ENCODE measurements around the gene NMNAT3.

NMNAT3 gene

DNA sequence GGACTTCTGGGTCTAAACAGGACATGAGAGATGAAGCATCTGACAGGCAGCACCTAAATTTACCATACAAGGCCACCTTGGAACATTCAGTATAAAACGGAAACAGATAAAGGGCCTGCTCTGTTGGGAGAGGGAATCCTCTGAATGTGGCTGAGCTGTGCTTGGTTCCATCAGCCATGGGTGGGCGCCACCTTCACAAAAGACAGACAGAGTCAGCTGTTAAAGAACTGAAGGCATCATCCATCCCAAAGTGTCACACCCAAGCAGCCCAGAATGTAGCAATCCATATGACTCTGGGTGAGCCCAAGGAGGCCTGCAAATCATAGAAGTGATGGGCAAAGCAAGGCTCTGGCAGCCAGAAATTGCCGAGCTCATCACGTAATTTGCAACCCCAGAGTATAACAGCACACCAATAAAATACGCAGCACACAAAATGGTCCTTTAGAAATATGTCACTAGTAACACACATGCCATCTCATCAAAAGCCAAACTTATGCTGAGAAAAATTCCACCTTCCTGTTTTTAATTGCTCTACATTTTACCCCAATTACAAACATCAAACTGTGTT is 113.4 kb downstream of the NMNAT3 start:
- H3K9me2 ChIP-seq (replicated peaks; ENCODE audit: low read depth, low read length) = no peaks in the 10 kb centered on the region
- no peak overlapping the region for H3K9ac ChIP-seq (ENCODE audit: low read depth, low read length, poor library complexity, severe bottlenecking)
- no peak overlapping the region for H3K4me2 ChIP-seq (ENCODE audit: low read depth, low read length, poor library complexity, severe bottlenecking)
- no peak overlapping the region for H2AFZ ChIP-seq (ENCODE audit: low read length)
- H3K79me2 ChIP-seq (ENCODE audit: insufficient read depth, low read length) = no peaks in the 10 kb centered on the region
- no peak overlapping the region for H3K4me3 ChIP-seq (ENCODE audit: low read length, poor library complexity, severe bottlenecking)
- no peaks in the 10 kb centered on the region for H3F3A ChIP-seq (ENCODE audit: low read depth)
- TF ChIP-seq, protein P1, sequence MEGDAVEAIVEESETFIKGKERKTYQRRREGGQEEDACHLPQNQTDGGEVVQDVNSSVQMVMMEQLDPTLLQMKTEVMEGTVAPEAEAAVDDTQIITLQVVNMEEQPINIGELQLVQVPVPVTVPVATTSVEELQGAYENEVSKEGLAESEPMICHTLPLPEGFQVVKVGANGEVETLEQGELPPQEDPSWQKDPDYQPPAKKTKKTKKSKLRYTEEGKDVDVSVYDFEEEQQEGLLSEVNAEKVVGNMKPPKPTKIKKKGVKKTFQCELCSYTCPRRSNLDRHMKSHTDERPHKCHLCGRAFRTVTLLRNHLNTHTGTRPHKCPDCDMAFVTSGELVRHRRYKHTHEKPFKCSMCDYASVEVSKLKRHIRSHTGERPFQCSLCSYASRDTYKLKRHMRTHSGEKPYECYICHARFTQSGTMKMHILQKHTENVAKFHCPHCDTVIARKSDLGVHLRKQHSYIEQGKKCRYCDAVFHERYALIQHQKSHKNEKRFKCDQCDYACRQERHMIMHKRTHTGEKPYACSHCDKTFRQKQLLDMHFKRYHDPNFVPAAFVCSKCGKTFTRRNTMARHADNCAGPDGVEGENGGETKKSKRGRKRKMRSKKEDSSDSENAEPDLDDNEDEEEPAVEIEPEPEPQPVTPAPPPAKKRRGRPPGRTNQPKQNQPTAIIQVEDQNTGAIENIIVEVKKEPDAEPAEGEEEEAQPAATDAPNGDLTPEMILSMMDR (conservative IDR thresholded peaks at IDR 0.05; ENCODE audit: low read length) = peak; percentile 61
- no peak for TF ChIP-seq EZH2phosphoT487 (IDR thresholded peaks at IDR 0.05; ENCODE audit: borderline replicate concordance)
- H3K9me3 ChIP-seq (ENCODE audit: insufficient read depth, low read depth, low read length) = no peaks in the 10 kb centered on the region
- H3K27me3 ChIP-seq (ENCODE audit: insufficient read depth, low read length, poor library complexity, severe bottlenecking) = no peaks in the 10 kb centered on the region
- no peaks in the 10 kb centered on the region for H4K20me1 ChIP-seq (ENCODE audit: insufficient read depth, low read length, poor library complexity, severe bottlenecking)
- no peaks in the 10 kb centered on the region for H3K36me3 ChIP-seq (ENCODE audit: insufficient read depth, low read length)
- no peaks in the 10 kb centered on the region for H3K4me1 ChIP-seq (ENCODE audit: insufficient read depth, low read length, poor library complexity, severe bottlenecking)

DNA sequence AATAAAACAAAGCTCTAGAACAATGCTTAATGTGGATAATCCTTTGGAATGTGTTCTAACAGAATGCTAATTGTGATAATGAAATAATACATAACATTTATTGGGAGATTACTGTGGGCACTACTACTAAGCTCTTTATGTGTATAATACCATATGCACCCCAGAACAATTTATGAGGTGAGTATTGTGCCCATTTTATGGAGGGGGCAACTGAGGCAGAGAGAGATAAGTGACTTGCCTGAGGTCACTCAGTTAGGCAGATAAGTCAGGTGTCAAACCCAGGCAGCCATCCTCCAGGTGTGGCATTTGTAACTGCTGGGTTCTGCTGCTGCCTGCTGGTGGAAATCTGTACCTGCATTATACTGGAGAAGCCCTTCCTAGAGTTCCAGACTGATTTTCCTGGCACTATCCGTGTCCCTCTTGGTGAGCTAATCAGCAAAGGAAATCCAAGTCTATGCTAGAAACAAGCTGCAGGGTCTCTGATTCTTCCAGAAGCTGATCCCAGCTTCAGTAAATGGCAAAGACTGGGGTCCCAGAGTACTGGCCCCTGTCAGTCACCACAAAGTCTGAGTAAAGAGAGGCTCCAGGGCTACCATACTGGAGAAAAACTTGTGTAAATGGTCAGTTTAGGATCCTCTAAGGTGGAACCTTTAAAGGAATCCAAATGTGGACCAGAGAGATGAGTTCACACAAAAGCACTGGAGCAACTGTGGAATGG is 115.7 kb downstream of the NMNAT3 start:
- TF ChIP-seq EZH2phosphoT487 (IDR thresholded peaks at IDR 0.05; ENCODE audit: borderline replicate concordance) = no peak
- TF ChIP-seq, protein P1 (conservative IDR thresholded peaks at IDR 0.05; ENCODE audit: low read length) = peak; percentile 66
- Histone ChIP-seq H3K4me2 (ENCODE audit: low read depth, low read length, poor library complexity, severe bottlenecking) (no peak overlapping the region), H2AFZ (ENCODE audit: low read length) (no peak overlapping the region), H3K9me3 (ENCODE audit: insufficient read depth, low read depth, low read length) (no peaks in the 10 kb centered on the region), H4K20me1 (ENCODE audit: insufficient read depth, low read length, poor library complexity, severe bottlenecking) (no peaks in the 10 kb centered on the region), H3K36me3 (ENCODE audit: insufficient read depth, low read length) (no peaks in the 10 kb centered on the region), H3K9ac (ENCODE audit: low read depth, low read length, poor library complexity, severe bottlenecking) (no peak overlapping the region), H3K4me3 (ENCODE audit: low read length, poor library complexity, severe bottlenecking) (no peak overlapping the region), H3K4me1 (ENCODE audit: insufficient read depth, low read length, poor library complexity, severe bottlenecking) (no peaks in the 10 kb centered on the region), H3F3A (ENCODE audit: low read depth) (no peaks in the 10 kb centered on the region), H3K27me3 (ENCODE audit: insufficient read depth, low read length, poor library complexity, severe bottlenecking) (no peaks in the 10 kb centered on the region), H3K79me2 (ENCODE audit: insufficient read depth, low read length) (no peaks in the 10 kb centered on the region), H3K9me2 (replicated peaks; ENCODE audit: low read depth, low read length) (no peaks in the 10 kb centered on the region)

DNA sequence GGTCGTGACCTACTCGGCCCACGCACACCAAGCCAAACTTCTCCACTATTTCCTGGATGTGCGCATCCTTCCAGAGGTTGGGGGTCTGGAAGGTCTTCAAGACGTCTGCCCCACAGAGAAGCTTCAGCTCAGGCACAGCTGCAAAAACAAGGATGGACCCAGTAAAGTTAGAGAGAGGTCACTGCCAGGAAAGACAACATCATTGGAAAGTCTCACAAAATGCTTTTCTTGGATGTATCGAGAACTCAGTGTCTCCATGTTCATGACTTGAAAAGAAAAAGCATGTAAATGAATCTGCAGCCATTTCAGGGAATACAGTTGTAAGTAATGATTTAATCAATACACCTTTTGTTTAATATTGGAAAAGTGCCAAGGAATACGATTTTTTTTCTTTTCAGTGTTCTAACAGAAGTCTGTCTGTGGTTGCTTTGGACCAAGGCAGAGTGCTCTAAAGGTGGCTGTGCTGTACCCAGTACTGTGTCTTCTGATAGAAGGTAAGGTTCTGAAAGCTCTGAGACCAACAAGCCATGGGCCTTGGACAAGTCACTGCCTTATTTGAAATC is 116.4 kb downstream of the NMNAT3 start:
- Histone ChIP-seq H3K27me3 (ENCODE audit: insufficient read depth, low read length, poor library complexity, severe bottlenecking) (no peaks in the 10 kb centered on the region), H3K4me2 (ENCODE audit: low read depth, low read length, poor library complexity, severe bottlenecking) (no peak overlapping the region), H3K9ac (ENCODE audit: low read depth, low read length, poor library complexity, severe bottlenecking) (no peak overlapping the region), H3K4me1 (ENCODE audit: insufficient read depth, low read length, poor library complexity, severe bottlenecking) (no peaks in the 10 kb centered on the region), H3F3A (ENCODE audit: low read depth) (no peaks in the 10 kb centered on the region), H2AFZ (ENCODE audit: low read length) (no peak overlapping the region), H3K9me2 (replicated peaks; ENCODE audit: low read depth, low read length) (no peaks in the 10 kb centered on the region), H3K4me3 (ENCODE audit: low read length, poor library complexity, severe bottlenecking) (no peak overlapping the region), H3K36me3 (ENCODE audit: insufficient read depth, low read length) (no peaks in the 10 kb centered on the region), H4K20me1 (ENCODE audit: insufficient read depth, low read length, poor library complexity, severe bottlenecking) (no peaks in the 10 kb centered on the region), H3K9me3 (ENCODE audit: insufficient read depth, low read depth, low read length) (no peaks in the 10 kb centered on the region), H3K79me2 (ENCODE audit: insufficient read depth, low read length) (no peaks in the 10 kb centered on the region)
- TF ChIP-seq EZH2phosphoT487 (IDR thresholded peaks at IDR 0.05; ENCODE audit: borderline replicate concordance) = no peak
- TF ChIP-seq, protein P1 (conservative IDR thresholded peaks at IDR 0.05; ENCODE audit: low read length) = no peak

Measured in Loucy (cell line).